ENCODE data around the gene BCL2L14.
"Not testable (repeated sequence)": the region's sequence is repeated elsewhere in the genome, so short reads cannot be mapped to it uniquely, and the experiment has no call there.

BCL2L14 gene

GRCh38 chr12:12110923-12111555 lies 40.3 kb downstream of the BCL2L14 start:
- DNase-seq: not testable (repeated sequence)

GRCh38 chr12:12115514-12115913 lies 44.8 kb downstream of the BCL2L14 start:
- no peak for DNase-seq

GRCh38 chr12:12116677-12117076 lies 45.9 kb downstream of the BCL2L14 start:
- no peak for DNase-seq

- DNase-seq: peak; percentile 6
These were observed 50.3 kb downstream of the BCL2L14 start for GRCh38 chr12:12121061-12121460.

GRCh38 chr12:12123036-12123604 lies 52.4 kb downstream of the BCL2L14 start:
- DNase-seq: peak; percentile 64

GRCh38 chr12:12126551-12126950 lies 55.8 kb downstream of the BCL2L14 start:
- no peak for DNase-seq

GRCh38 chr12:12127304-12127703 lies 56.6 kb downstream of the BCL2L14 start:
- DNase-seq: no peak

GRCh38 chr12:12128670-12129069 lies 57.9 kb downstream of the BCL2L14 start:
- DNase-seq: no peak

GRCh38 chr12:12133259-12133658 lies 62.5 kb downstream of the BCL2L14 start:
- DNase-seq: no peak

- no peak for DNase-seq
These were observed 63.0 kb downstream of the BCL2L14 start for GRCh38 chr12:12133785-12134184.

GRCh38 chr12:12138203-12139154 lies 67.7 kb downstream of the BCL2L14 start:
- no peak for DNase-seq

GRCh38 chr12:12141000-12141399 lies 70.3 kb downstream of the BCL2L14 start:
- no peak for DNase-seq

- DNase-seq: not testable (repeated sequence)
These were observed 73.8 kb downstream of the BCL2L14 start for GRCh38 chr12:12144531-12144930.

- no peak for DNase-seq
These were observed 76.4 kb downstream of the BCL2L14 start for GRCh38 chr12:12147111-12147510.

Measured in suppressor macrophage treated with lipopolysaccharide for 4 hours (primary cell).